ENCODE results near the gene SLC9B2.

GRCh38 chr4:103098756-103099440 lies 22.3 kb upstream of the SLC9B2 start:
- TF ChIP-seq POLR2AphosphoS5 (IDR thresholded peaks at IDR 0.05; ENCODE audit: low read depth, low read length), result no peak
- no peak for TF ChIP-seq POLR2A (IDR thresholded peaks at IDR 0.05; ENCODE audit: low read depth, low read length)
- TF ChIP-seq TAF1 (IDR thresholded peaks at IDR 0.05; ENCODE audit: borderline replicate concordance, low read depth, low read length), result no peak

Data from GM12892 (cell line).